GM19240 (cell line): ENCODE measurements around the gene GAB4.
"Not testable (repeated sequence)": the region's sequence is repeated elsewhere in the genome, so short reads cannot be mapped to it uniquely, and the experiment has no call there.

Experiments used
- DNase-seq: peaks from one replicate; pipeline ENCODE4 v3.0.0; 2011; ENCODE audit warnings: low spot score; ENCODE audit not compliant: insufficient read length

The GAB4 gene

GRCh38 chr22:16959345-16959930, 48.6 kb downstream of the GAB4 start:
- DNase-seq: no peak

- DNase-seq: no peak
These were observed 49.5 kb downstream of the GAB4 start for GRCh38 chr22:16958475-16958874.

DNA sequence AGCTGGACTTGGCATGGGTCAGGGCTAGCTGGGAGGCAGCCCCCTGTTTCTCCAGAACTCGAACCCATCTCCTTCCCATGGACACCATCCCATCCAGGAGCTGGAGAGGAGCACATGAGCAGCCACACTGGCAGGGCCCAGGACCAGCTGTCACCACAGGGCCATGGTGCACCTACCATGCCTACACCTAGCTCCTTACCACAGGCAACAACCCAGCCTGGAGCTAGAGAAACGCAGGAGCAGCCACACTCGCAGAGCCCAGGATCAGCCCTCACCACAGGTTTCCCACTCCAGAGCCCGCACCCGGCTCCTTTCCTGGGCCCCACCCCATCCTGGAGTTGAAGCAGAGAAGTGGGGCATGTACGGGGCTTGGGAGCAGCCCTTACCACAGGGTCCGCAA, 50.2 kb downstream of the GAB4 start:
- no peak for DNase-seq

DNA sequence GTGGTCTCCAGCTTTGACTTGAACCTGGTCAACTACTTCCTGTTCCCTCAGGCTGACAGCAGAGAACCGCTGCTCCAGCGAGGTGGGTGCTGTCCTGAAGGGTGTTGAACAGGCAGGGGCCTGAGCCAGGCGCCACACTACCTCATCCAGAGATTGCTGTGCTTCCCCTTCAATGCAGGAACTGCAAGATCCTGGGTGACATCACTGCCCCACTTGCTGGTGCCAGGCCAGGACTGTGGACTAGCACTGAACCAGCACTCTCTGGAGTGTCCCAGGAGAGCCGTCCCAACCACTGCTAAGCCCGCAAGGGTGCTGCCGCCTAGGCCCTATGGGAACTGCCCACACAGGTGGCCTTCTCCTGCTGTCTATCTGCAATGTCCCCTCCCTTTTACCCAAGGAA, 51.7 kb downstream of the GAB4 start:
- DNase-seq: no peak

DNA sequence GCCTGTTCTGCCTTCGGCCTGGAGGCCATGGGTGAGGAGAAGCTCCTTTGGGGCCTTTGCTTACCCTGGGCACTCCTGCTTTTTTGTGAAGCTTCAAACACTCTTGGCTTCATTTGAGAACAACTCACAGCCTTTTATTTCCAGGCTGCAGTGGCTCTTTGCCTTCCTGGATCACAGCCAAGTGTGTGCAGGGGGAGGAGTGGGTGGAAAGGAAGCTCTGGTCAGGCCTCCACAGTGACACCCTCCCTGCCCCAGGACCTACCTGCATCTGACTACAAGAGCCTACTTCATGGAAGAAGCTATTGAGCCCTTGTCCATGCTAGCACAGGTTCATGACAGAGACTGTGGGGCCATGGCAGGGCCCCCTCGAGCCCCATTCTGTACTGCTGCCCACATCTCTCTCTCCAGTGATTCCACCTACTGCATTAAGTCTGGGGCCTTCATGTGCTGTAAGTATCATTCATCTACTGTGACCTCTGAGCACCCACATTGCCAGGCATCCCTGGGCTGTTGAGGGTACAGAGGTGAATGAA, 52.3 kb downstream of the GAB4 start:
- no peak for DNase-seq

- no peak for DNase-seq
These were observed 52.9 kb downstream of the GAB4 start for GRCh38 chr22:16955081-16955480.

GRCh38 chr22:16954060-16954403, 54.0 kb downstream of the GAB4 start:
- DNase-seq: no peak

DNA sequence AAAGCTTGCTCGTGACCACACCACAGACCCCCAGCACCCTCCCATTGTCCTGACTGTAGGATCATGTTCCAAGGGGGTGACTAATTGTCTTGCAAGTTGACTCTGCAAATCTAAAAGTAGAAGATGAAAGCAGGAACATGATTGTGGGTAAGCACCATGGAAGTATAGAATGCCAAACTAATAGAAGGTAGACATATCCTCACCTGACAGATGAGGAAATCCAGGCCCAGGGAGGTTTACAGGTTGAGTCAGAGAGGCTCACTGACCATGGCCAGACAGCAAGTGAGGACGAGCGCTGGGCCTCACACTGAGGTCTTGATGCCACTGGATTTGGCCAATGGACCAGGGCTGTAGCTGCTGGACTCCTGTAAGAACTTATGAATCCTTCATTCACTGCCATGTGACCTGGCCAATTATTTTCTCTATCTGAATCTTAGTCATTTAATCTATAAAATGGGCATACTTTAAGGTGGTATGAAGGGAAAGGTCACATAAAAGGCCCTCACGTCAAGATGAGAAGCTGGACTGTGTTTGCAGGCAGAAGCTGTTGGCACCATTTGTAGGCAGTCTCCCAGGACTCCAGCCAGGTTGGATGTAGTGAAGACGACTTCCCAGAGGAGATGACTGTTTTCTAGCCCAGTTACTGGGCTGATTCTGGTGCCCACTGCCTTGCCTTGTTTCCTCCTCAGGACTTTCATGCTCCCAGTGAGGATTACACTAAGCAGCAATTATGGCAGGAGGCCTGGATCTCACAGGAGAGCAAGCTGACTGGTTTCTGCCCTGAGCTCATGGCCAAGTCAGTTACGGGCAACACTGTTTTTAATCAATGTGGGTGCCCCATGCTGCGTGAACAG, 54.6 kb downstream of the GAB4 start:
- no peak for DNase-seq

DNA sequence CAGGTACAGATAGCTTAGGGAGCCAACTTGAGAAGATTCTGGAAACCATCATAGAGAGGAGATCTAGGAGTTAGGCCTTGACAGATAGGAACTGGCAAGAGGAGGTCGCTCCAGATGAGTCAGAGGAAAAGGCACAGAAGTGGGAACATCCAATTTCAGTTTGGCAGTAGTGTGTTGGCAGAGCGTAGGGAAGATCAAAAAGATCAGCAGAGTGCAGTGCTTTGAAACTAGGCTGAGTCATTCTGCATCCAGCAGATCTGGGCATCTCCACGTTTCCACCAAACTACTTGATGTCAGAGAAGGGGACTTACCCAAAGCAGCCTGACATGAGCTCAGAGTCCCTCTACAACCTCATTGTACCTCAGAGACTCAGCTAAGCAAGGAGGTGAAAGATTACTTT, 58.5 kb downstream of the GAB4 start:
- DNase-seq: no peak

DNA sequence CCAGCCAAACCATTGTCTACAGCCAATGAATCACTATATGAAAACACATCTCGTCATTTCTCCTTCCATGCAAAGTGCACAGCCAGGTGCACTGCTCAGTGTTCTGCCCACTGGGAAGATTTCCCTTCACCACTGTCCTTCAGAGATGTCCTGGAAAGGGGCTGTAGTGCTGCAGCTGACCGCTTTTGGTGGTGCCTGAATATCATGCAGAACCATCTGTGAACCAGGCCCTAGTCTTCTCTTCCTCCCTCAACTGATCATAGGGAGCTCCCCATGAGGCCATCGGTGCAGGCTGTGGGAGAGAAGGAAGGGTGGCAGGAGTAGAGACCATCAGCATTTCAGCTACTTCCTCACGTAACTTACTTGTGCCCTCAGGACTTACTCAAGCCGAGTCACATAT, 70.2 kb downstream of the GAB4 start:
- DNase-seq: no peak

DNA sequence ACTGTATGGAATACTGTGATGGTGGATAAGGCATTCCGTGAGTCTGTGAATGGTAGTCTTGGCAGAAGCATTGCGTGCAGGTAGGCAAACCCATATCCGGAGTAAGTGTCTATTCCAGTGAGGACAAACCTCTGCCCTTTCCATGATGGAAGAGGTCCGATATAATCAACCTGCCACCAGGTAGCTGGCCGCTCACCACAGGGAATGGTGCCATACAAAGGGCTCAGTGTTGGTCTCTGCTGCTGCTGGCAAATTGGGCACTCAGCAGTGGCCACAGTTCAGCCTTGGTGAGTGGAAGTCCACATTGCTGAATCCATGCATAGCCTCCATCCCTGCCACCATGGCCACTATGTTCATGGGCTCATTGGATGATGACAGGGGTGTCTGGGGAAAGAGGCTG, 70.8 kb downstream of the GAB4 start:
- not testable (repeated sequence) for DNase-seq

- no peak for DNase-seq
These were observed 71.4 kb downstream of the GAB4 start for GRCh38 chr22:16936625-16937024.

DNA sequence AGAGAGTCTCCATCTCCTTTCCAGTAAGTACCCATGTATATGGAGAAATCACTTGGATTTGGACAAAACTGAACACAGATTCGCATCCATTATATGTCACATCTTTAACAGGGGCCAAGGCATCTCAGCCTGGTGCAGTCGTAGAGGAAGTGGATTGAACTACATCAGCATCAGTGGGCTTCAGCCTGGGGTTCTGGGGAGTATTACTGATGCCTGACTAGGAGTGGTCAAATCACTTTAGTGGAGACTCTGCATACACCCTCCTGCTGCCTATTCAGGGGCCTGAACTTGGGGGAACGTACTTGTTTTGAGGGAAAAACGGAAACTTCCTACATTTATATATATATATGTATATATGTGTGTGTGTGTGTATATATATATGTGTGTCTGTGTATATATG, 72.8 kb downstream of the GAB4 start:
- DNase-seq: no peak

DNA sequence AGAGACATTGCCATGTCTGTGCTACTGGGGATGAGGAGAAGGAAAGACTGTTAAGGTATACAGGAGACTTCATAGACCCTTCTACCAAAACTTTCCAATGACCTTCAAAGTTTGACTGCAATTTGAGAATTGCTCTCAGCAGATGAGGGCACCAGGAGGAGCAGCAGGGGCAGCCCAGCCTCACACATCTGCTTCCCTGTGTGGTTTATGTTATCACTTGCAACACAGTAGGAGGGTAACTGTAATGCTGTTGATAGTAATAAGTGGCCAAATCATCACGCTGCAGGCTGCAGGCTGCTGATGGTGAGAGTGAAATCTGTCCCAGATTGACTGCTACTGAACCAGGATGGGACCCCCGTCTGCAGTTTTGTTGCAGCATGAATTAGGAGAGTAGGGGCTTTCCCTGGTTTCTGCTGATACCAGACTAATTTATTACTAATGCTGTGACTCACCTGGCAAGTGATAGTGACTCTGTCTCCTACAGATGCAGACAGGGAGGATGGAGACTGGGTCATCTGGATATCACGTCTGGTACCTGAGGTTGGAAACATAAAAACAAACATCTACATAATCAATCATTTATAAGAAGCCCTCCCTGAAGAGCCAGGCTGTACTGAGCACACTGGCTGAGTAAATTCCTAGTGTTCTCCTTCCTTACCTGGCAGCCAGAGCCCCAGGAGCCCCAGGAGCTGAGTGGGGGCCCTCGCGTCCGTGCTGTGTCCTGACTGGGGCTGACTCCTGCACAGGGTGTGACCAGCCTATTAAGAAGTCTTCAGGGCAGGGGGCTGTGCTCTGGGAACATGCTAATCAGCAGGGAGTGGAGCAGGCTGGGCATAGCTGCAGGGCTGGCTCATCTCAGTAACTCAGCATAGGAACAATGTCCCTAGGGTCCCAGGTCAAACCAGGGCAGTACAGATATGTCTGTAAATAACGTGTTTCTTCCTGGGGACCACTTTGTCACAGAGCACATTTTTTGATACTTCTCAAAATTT, 74.4 kb downstream of the GAB4 start:
- no peak for DNase-seq

GRCh38 chr22:16932577-16932976, 75.4 kb downstream of the GAB4 start:
- DNase-seq: no peak

DNA sequence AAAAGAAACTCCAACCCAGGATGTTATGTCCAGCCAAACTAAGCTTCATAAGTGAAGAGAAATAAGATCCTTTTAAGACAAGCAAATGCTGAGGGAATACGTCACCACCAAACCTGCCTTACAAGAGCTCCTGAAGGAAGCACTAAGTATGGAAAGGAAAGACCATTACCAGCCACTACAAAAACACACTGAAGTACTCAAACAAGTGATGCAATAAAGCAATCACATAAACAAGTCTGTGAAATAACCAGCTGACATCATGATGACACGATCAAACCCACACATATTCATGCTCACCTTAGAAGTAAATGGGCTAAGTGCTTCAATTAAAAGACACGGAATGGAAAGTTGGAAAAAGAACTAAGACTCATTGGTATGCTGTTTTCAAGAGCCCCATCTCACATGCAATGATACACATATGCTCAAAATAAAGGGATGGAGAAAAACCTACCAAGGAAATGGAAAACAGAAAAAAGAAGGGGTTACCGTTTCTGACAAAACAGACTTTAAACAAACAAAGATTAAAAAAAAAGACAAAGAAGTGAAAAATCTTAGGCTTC, 82.5 kb downstream of the GAB4 start:
- DNase-seq: no peak

GRCh38 chr22:16922706-16923105, 85.3 kb downstream of the GAB4 start:
- no peak for DNase-seq

GRCh38 chr22:16922076-16922475, 85.9 kb downstream of the GAB4 start:
- no peak for DNase-seq

- DNase-seq: peak; percentile 20
These were observed 90.6 kb downstream of the GAB4 start for GRCh38 chr22:16917144-16918003.

GRCh38 chr22:16915701-16916100, 92.3 kb downstream of the GAB4 start:
- DNase-seq: no peak
